ENCODE measurements around the gene MLANA.
"Not testable (repeated sequence)": the region's sequence is repeated elsewhere in the genome, so short reads cannot be mapped to it uniquely, and the experiment has no call there.

Gene MLANA

GRCh38 chr9:5870020-5870339 lies 20.7 kb upstream of the MLANA start:
- DNase-seq: no peak

GRCh38 chr9:5870691-5871090 lies 20.0 kb upstream of the MLANA start:
- no peak for DNase-seq

GRCh38 chr9:5871785-5872184 lies 18.9 kb upstream of the MLANA start:
- no peak for DNase-seq

GRCh38 chr9:5872511-5872910 lies 18.2 kb upstream of the MLANA start:
- no peak for DNase-seq

GRCh38 chr9:5873439-5873838 lies 17.2 kb upstream of the MLANA start:
- no peak for DNase-seq

- DNase-seq: no peak
Observed at GRCh38 chr9:5874048-5874447, 16.6 kb upstream of the MLANA start.

GRCh38 chr9:5876026-5876425 lies 14.7 kb upstream of the MLANA start:
- no peak for DNase-seq

GRCh38 chr9:5876711-5877110 lies 14.0 kb upstream of the MLANA start:
- no peak for DNase-seq

- DNase-seq: no peak
Observed at GRCh38 chr9:5879419-5880181, 11.1 kb upstream of the MLANA start.

- not testable (repeated sequence) for DNase-seq
Observed at GRCh38 chr9:5882244-5883012, 8.3 kb upstream of the MLANA start.

GRCh38 chr9:5884191-5884590 lies 6.5 kb upstream of the MLANA start:
- DNase-seq: no peak

GRCh38 chr9:5886114-5886939 lies 4.4 kb upstream of the MLANA start:
- peak; percentile 70 for DNase-seq

- DNase-seq: no peak
Observed at GRCh38 chr9:5892456-5893133, 1.9 kb downstream of the MLANA start.

- no peak for DNase-seq
Observed at GRCh38 chr9:5893134-5893505, 2.4 kb downstream of the MLANA start.

GRCh38 chr9:5893591-5894236 lies 3.0 kb downstream of the MLANA start:
- no peak for DNase-seq

- DNase-seq: no peak
Observed at GRCh38 chr9:5894237-5894959, 3.7 kb downstream of the MLANA start.

- DNase-seq: no peak
Observed at GRCh38 chr9:5895782-5896181, 5.1 kb downstream of the MLANA start.

- DNase-seq: no peak
Observed at GRCh38 chr9:5896863-5897262, 6.2 kb downstream of the MLANA start.

GRCh38 chr9:5897851-5898250 lies 7.2 kb downstream of the MLANA start:
- DNase-seq: no peak

GRCh38 chr9:5899292-5899691 lies 8.6 kb downstream of the MLANA start:
- DNase-seq: no peak

- DNase-seq: no peak
Observed at GRCh38 chr9:5900622-5901021, 9.9 kb downstream of the MLANA start.

GRCh38 chr9:5902377-5902776 lies 11.7 kb downstream of the MLANA start:
- DNase-seq: no peak

Data from T-helper 9 cell (primary cell).